SK-N-SH (cell line): ENCODE measurements around the gene WDR82. TPM values are rescaled to one million over a fixed set of nuclear protein-coding genes. Genes with fewer than 3 reads are reported as not detected.

Experiments used
- CTCF ChIA-PET: fragments of 300-600, 350-600 bp; formaldehyde crosslinking; extraction: SDS; loops from one replicate; lab custom pipeline; 2021; lab: Yijun Ruan, JAX
- POLR2A ChIA-PET: fragments of 350-600 bp; sonication (Branson Sonifier 250); formaldehyde crosslinking; extraction: SDS; loops from one replicate; lab custom pipeline; 2020; ENCODE audit warnings: antibody characterized with exemption, inconsistent platforms; lab: Yijun Ruan, JAX
- DNase-seq: peaks from one replicate; pipeline ENCODE4 v3.0.0; 2012
- H2AFZ ChIP-seq: fragments of 200-600 bp; sonication (generic); 2 replicates; pipeline ENCODE4 v1.8.1; 2016; ENCODE audit warnings: antibody characterized with exemption, mild to moderate bottlenecking, low read depth
- H3F3A ChIP-seq: fragments of 200-600 bp; sonication (generic); replicated peaks from 2 replicates; pipeline ENCODE3; 2016; ENCODE audit warnings: antibody characterized with exemption, mild to moderate bottlenecking; ENCODE audit not compliant: insufficient read depth
- H3K27ac ChIP-seq, 2 experiments: fragments of 200-500 bp in 1 of 2; fragments of 200-600 bp in 1 of 2; sonication (Bioruptor generic) in 1 of 2; sonication (generic), shearing (Covaris generic) in 1 of 2; 2 replicates each; pipeline versions ENCODE4 v1.5.1 to v1.6.1; 2014 to 2016; ENCODE audit warnings: low read depth in 2 of 2, inconsistent platforms in 1 of 2, low read length in 1 of 2, mild to moderate bottlenecking in 1 of 2, mixed read lengths in 1 of 2
- H3K27me3 ChIP-seq: fragments of 200-600 bp; sonication (generic), shearing (Covaris generic); 2 replicates; pipeline ENCODE4 v1.6.1; 2016; ENCODE audit warnings: mixed run types; ENCODE audit not compliant: insufficient read depth
- H3K36me3 ChIP-seq, 2 experiments: fragments of 200-500 bp in 1 of 2; fragments of 200-600 bp in 1 of 2; sonication (Bioruptor generic) in 1 of 2; sonication (generic) in 1 of 2; replicated peaks in 1 of 2; 2 replicates each; pipeline versions ENCODE3 to v1.5.1; 2014 to 2016; ENCODE audit warnings: low read length in 1 of 2, mild to moderate bottlenecking in 1 of 2; ENCODE audit not compliant: insufficient read depth in 2 of 2, control insufficient read depth in 1 of 2
- H3K4me1 ChIP-seq, 2 experiments: fragments of 200-500 bp in 1 of 2; fragments of 200-600 bp in 1 of 2; sonication (Bioruptor generic) in 1 of 2; sonication (generic), shearing (Covaris generic) in 1 of 2; 2 replicates each; pipeline versions ENCODE4 v1.5.1 to v1.6.1; 2014 to 2016; ENCODE audit warnings: low read depth in 1 of 2, low read length in 1 of 2, mixed run types in 1 of 2; ENCODE audit not compliant: insufficient read depth in 2 of 2, control insufficient read depth in 1 of 2
- H3K4me2 ChIP-seq: fragments of 200-600 bp; sonication (generic), shearing (Covaris generic); 2 replicates; pipeline ENCODE4 v1.6.1; 2017; ENCODE audit warnings: mixed run types
- H3K4me3 ChIP-seq, 2 experiments: fragments of 200-500 bp in 1 of 2; fragments of 200-600 bp in 1 of 2; sonication (Bioruptor generic) in 1 of 2; sonication (generic), shearing (Covaris generic) in 1 of 2; 2 replicates each; pipeline versions ENCODE4 v1.5.1 to v1.8.1; 2014 to 2016; ENCODE audit warnings: low read depth in 2 of 2, inconsistent platforms in 1 of 2, low read length in 1 of 2, mild to moderate bottlenecking in 1 of 2, mixed read lengths in 1 of 2, moderate library complexity in 1 of 2
- H3K79me2 ChIP-seq: fragments of 200-600 bp; sonication (generic); 2 replicates; pipeline ENCODE4 v1.8.1; 2017; ENCODE audit warnings: mild to moderate bottlenecking; ENCODE audit not compliant: insufficient read depth
- H3K9ac ChIP-seq: fragments of 200-600 bp; sonication (generic); 2 replicates; pipeline ENCODE4 v1.6.1; 2017; ENCODE audit warnings: mixed run types
- H3K9me2 ChIP-seq: fragments of 200-600 bp; sonication (generic); 2 replicates; pipeline ENCODE4 v1.6.1; 2017; ENCODE audit warnings: mixed run types
- H3K9me3 ChIP-seq: fragments of 200-600 bp; sonication (generic); 2 replicates; pipeline ENCODE4 v1.6.1; 2017; ENCODE audit warnings: mixed run types, mild to moderate bottlenecking, moderate library complexity
- H4K20me1 ChIP-seq: fragments of 200-600 bp; sonication (generic); 2 replicates; pipeline ENCODE4 v1.6.1; 2017; ENCODE audit warnings: mild to moderate bottlenecking, mixed run types; ENCODE audit not compliant: insufficient read depth
- CHD2 ChIP-seq: fragments of 150-350 bp; IDR thresholded peaks from 2 replicates; pipeline ENCODE4 v1.6.1; 2018; ENCODE audit warnings: low read length; ENCODE audit not compliant: partially characterized antibody
- CTCF ChIP-seq: fragments of 200-600 bp; sonication (generic); IDR thresholded peaks from 2 replicates; pipeline ENCODE4 v1.6.1; 2017; ENCODE audit warnings: antibody characterized with exemption, mild to moderate bottlenecking, moderate library complexity
- ELF1 ChIP-seq: IDR thresholded peaks from 2 replicates; pipeline ENCODE4 v1.4.0; 2012
- EP300 ChIP-seq, 2 experiments: IDR thresholded peaks; 2 replicates each; pipeline versions ENCODE4 v1.4.0 to v1.6.1; 2012; ENCODE audit warnings: borderline replicate concordance in 1 of 2, low read depth in 1 of 2, low read length in 1 of 2
- FOXM1 ChIP-seq: IDR thresholded peaks from 2 replicates; pipeline ENCODE4 v1.4.0; 2012; ENCODE audit warnings: low read depth, mild to moderate bottlenecking
- IRF3 ChIP-seq: fragments of 150-350 bp; IDR thresholded peaks from 2 replicates; pipeline ENCODE4 v1.6.1; 2016; ENCODE audit warnings: mild to moderate bottlenecking, low read depth, low read length
- JUND ChIP-seq: IDR thresholded peaks from 2 replicates; pipeline ENCODE4 v1.4.0; 2012
- MEF2A ChIP-seq: IDR thresholded peaks from 2 replicates; pipeline ENCODE4 v1.4.0; 2012; ENCODE audit warnings: low read depth, borderline replicate concordance
- MXI1 ChIP-seq: IDR thresholded peaks from 2 replicates; pipeline ENCODE4 v1.6.1; 2012; ENCODE audit warnings: mild to moderate bottlenecking, low read depth, low read length, improper control_type of control experiment
- NRF1 ChIP-seq: IDR thresholded peaks from 2 replicates; pipeline ENCODE4 v1.6.1; 2012; ENCODE audit warnings: low read depth, mild to moderate bottlenecking, low read length
- RCOR1 ChIP-seq: fragments of 150-350 bp; IDR thresholded peaks from 2 replicates; pipeline ENCODE4 v1.6.1; 2017; ENCODE audit warnings: antibody characterized with exemption, low read length
- REST ChIP-seq: IDR thresholded peaks from 2 replicates; pipeline ENCODE4 v1.6.1; 2012; ENCODE audit warnings: mild to moderate bottlenecking, low read depth, low read length, moderate library complexity
- RFX5 ChIP-seq: IDR thresholded peaks from 2 replicates; pipeline ENCODE4 v1.6.1; 2012; ENCODE audit warnings: mild to moderate bottlenecking, improper control_type of control experiment, low read length
- USF1 ChIP-seq: IDR thresholded peaks from 2 replicates; pipeline ENCODE4 v1.4.0; 2012; ENCODE audit warnings: low read depth, borderline replicate concordance
- ZBTB33 ChIP-seq: IDR thresholded peaks from 2 replicates; pipeline ENCODE4 v1.4.0; 2012; ENCODE audit warnings: low read depth, borderline replicate concordance
- WGBS: methylation state at CpG from one replicate; pipeline ENCODE4 v1.1.6; 2017; ENCODE audit warnings: low lambda C conversion rate; 5-methylcytosine and 5-hydroxymethylcytosine counted together
- polyA plus RNA-seq, 3 experiments: library from polyadenylated mRNA; depleted of rRNA; stranded (reverse); fragments of >200 nt; gene quantifications; 2 replicates each; pipeline ENCODE4 v1.2.3, GENCODE V29; 2012

Gene WDR82
- polyA plus RNA-seq, 1 of the 3 experiments (the other 2 are of a cell fraction) = 41.2 TPM

- Histone ChIP-seq H3K4me2 (no peak overlapping the region), H3K4me3 (no peak overlapping the region), H3K27me3 (no peaks in the 10 kb centered on the region), H3K4me1 (peaks cover 0 to 16% of the 10 kb centered on the region in 2 experiments; a peak in 1 of 4 replicates), H4K20me1 (no peaks in the 10 kb centered on the region), H3K36me3 (no peaks in the 10 kb centered on the region), H3K9ac (no peak overlapping the region), H2AFZ (no peak overlapping the region), H3K9me2 (no peaks in the 10 kb centered on the region), H3K27ac (no peak overlapping the region), H3F3A (no peaks in the 10 kb centered on the region), H3K9me3 (no peaks in the 10 kb centered on the region), H3K79me2 (no peaks in the 10 kb centered on the region)
- WGBS = 59% methylated on average over 2 of the region's 6 CpGs
- TF ChIP-seq CHD2 = no peak
- no peak for TF ChIP-seq USF1
- TF ChIP-seq EP300 (IDR thresholded peaks at IDR 0.05; ENCODE audit: borderline replicate concordance in 1 of 2, low read depth in 1 of 2, low read length in 1 of 2) = no peak
- TF ChIP-seq RCOR1 = no peak
- no peak for TF ChIP-seq CTCF
- no peak for TF ChIP-seq RFX5
- TF ChIP-seq JUND = no peak
- no peak for DNase-seq
- ChIA-PET CTCF (interaction anchor here (7.7 to 32.8 kb wide), 2 partner anchors 12 to 33 kb away, joined by 81 to 504 read pairs; partner anchors contain the start of gene GLYCTK), POLR2A (no interaction called here)
These were observed 48.5 kb upstream of the WDR82 start for GRCh38 chr3:52326976-52327375.

GRCh38 chr3:52325686-52326085, 47.2 kb upstream of the WDR82 start:
- Histone ChIP-seq H4K20me1 (no peaks in the 10 kb centered on the region), H3K27ac (no peak overlapping the region), H3K27me3 (no peaks in the 10 kb centered on the region), H2AFZ (no peak overlapping the region), H3K79me2 (no peaks in the 10 kb centered on the region), H3K9me3 (no peaks in the 10 kb centered on the region), H3K36me3 (no peaks in the 10 kb centered on the region), H3K4me2 (no peak overlapping the region), H3K4me1 (peaks cover 0 to 16% of the 10 kb centered on the region in 2 experiments; a peak in 1 of 4 replicates), H3F3A (no peaks in the 10 kb centered on the region), H3K9ac (no peak overlapping the region), H3K4me3 (no peak overlapping the region), H3K9me2 (no peaks in the 10 kb centered on the region)
- DNase-seq = no peak
- CTCF ChIA-PET = interaction anchor here (7.7 kb wide), 1 partner anchor 13 kb away, joined by 81 read pairs; no protein-coding TSS in a partner anchor
- POLR2A ChIA-PET = no interaction called here
- TF ChIP-seq IRF3 = no peak
- no peak for TF ChIP-seq ELF1
- TF ChIP-seq CTCF = no peak
- no peak for TF ChIP-seq ZBTB33
- no peak for TF ChIP-seq CHD2
- no peak for TF ChIP-seq MXI1
- no peak for TF ChIP-seq REST
- TF ChIP-seq NRF1 = no peak
- TF ChIP-seq RCOR1 = no peak
- no peak for TF ChIP-seq FOXM1
- no peak for TF ChIP-seq MEF2A
